Measurements from ENCODE around the gene HARBI1.

DNA sequence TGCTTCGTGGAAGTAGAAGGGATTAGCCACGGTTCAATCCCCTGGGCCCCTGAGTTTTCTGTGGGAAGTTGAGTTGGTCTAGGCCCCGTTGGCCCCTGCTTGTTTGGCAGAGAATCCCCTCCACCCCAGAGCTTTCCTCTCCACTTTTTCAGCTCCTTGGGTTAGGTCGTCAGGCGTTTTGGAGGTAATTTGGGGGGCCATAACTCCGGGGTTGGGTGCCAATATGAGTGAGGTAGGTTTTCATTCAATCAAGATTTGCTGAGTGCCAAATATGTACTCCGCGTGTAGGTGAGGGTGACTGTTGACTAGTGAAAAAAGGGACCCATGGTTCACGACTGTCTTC is 916 bp upstream of the HARBI1 start:
- TF ChIP-seq, protein P1, sequence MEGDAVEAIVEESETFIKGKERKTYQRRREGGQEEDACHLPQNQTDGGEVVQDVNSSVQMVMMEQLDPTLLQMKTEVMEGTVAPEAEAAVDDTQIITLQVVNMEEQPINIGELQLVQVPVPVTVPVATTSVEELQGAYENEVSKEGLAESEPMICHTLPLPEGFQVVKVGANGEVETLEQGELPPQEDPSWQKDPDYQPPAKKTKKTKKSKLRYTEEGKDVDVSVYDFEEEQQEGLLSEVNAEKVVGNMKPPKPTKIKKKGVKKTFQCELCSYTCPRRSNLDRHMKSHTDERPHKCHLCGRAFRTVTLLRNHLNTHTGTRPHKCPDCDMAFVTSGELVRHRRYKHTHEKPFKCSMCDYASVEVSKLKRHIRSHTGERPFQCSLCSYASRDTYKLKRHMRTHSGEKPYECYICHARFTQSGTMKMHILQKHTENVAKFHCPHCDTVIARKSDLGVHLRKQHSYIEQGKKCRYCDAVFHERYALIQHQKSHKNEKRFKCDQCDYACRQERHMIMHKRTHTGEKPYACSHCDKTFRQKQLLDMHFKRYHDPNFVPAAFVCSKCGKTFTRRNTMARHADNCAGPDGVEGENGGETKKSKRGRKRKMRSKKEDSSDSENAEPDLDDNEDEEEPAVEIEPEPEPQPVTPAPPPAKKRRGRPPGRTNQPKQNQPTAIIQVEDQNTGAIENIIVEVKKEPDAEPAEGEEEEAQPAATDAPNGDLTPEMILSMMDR (IDR thresholded peaks at IDR 0.05; ENCODE audit: low read depth, low read length) = no peak
- no peak for TF ChIP-seq EZH2phosphoT487 (IDR thresholded peaks at IDR 0.05; ENCODE audit: low read depth)
